GM18508 (cell line): Measurements from ENCODE around the gene ITGAV.

Experiments
- ATAC-seq: cut with Tn5 transposase; IDR thresholded peaks from one replicate; pipeline ENCODE4 v1.9.1; 2021; ENCODE audit warnings: moderate number of reproducible peaks; ENCODE audit not compliant: insufficient read depth, unreplicated experiment

ITGAV gene

GRCh38 chr2:186709529-186710450 is 119.9 kb downstream of the ITGAV start:
- no peak for ATAC-seq

DNA sequence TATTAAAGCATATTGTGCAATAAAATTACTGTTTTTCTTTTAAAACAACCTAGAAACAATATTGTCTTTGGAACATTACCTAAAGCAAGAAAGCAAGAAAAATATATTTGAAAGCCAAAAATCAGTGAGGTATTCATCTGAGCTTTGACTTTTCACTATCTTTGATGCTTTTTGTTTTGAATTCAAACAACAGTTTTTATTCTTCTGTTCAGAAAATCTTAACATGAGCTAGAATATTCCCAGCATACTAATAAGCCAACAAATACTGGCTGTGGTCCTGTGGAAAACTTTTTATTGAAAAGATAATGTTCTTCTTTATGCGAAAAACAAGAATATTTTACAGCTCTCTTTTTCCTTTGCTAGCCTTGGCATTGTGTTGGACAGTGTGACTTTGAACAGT is 123.8 kb downstream of the ITGAV start:
- ATAC-seq: no peak

- no peak for ATAC-seq
Observed at GRCh38 chr2:186714611-186715010, 124.8 kb downstream of the ITGAV start.

GRCh38 chr2:186716004-186716403 is 126.1 kb downstream of the ITGAV start:
- no peak for ATAC-seq

DNA sequence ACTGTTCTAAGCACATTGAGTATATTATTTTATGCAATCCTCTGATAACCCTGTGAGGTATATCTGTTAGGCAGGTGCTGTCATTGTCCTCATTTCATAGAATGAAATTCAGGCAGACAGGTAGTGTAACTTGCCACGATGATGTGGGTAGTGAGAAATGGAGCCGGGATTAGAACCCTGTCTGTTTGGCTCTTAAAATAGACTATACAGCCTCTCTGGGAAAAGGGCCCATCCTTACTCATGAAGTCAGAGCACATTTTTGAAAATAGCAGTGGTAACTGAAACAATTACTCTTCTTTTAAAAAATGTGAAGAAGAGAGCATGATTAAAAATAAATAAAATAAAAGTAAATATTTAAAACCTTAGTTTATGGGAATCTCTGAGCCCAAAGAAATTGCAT is 127.0 kb downstream of the ITGAV start:
- ATAC-seq: no peak

DNA sequence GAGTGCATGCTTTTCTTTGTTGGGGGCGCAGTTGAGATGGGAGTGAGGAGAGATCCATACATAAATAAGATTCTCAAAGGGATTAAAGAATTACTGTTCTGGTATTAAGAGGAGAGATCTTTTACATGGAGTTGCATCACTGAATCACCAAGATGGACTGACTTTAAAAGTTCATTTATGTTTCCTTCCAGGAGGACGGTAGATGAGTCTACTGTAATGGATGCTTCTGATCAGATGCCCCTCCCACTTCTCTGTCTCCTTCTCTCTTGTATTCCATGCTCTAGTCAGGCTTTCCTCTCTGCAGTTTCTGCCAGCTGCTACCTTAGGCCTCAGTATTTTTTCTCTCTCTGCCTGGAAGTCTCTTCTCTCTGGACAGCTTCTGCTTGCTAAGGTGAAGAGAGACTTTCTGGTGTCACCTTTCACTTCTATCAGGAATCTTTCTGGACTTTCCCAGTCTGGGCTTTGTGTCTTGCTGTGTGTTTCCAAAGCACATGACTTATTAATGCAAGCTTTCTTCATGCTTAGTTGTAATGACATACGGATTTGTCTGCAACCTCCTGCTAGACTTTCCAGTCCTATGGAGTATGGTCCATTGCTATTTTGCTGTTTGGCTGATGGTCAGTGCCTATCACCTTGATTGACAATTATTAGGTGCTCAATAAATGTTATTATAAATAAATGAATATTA is 127.6 kb downstream of the ITGAV start:
- no peak for ATAC-seq

DNA sequence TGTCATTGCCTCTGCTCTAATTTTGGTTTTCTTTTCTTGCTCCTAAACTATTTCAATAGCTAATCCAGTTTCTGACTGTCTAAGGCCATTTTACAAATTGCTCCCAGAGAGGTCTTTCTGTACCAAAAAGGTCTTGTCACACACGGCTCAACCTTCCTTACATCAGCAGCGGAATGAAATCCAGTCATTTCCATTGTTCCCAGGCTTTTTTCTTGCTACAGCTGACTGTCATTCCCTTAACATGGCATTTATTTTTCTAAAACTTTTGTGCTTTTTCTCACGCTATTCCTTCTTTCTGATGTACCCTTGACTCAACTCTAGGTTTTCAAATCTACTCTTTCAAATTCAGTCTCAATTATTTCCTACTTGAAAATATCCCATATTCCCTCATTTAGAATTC is 128.3 kb downstream of the ITGAV start:
- ATAC-seq: no peak

- ATAC-seq: no peak
Observed at GRCh38 chr2:186718903-186719302, 129.0 kb downstream of the ITGAV start.

GRCh38 chr2:186721956-186722355 is 132.1 kb downstream of the ITGAV start:
- no peak for ATAC-seq

GRCh38 chr2:186724736-186725135 is 134.9 kb downstream of the ITGAV start:
- ATAC-seq: no peak

DNA sequence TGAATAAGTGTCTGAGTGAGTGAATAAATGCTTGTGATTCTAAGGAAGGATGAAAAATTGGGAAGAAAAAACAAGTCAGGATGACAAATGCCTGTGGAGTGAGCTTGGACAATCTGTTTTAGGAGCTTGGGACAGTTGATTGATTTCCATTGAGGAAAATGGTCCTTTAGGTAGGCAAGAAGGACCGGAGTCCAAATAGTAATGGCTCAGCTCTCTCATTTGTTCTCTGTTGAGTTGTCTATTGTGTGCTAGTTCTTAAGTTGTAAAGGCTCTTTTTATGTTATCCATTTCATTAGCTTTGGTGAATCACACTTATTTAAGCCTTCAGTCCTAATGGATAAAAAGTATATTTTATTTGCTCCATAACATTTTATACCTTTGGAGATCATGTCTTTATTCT is 135.9 kb downstream of the ITGAV start:
- no peak for ATAC-seq

DNA sequence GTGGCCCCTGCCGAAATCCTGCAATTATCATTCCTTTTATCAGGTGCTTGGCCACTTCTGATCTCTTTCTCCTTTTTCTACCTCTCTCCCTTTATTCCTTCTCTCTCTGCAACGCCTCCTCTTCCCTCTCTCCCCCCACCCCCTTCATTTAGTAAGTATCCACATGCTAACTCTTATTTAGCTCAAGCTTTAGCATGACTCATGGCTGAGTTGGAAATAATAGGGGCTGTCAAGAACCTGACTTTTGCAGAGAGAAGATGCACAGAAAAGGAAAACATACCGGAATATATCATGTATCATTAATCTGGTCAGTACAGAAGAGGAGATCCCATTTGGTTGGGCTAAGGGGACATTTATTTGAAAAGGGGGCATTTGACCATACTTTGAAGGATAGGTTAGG is 137.1 kb downstream of the ITGAV start:
- no peak for ATAC-seq

DNA sequence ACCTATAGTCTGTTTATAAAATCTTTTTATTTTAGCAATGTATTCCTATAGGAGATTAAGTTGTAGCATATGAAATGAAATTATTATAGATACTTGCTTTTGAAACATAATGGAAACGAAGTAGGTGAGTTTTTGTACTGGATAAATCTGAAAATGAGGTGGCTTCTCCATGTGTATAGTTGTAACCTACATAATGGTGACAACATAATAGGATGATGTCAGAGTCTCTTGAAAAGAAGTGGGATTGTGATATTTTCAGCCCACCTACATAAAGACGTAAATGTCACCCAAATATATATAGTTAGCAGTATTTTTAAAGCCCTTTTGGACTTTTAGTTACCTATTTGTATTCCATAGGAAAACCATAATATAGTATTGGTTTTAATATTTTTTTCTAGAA is 138.8 kb downstream of the ITGAV start:
- ATAC-seq: no peak
